GM18499 (cell line): ENCODE results near the gene TRAF3.
"Not testable (repeated sequence)": the region's sequence is repeated elsewhere in the genome, so short reads cannot be mapped to it uniquely, and the experiment has no call there.

Experiments
- ATAC-seq: cut with Tn5 transposase; IDR thresholded peaks from one replicate; pipeline ENCODE4 v1.9.1; 2021; ENCODE audit warnings: moderate number of reproducible peaks; ENCODE audit not compliant: insufficient read depth, unreplicated experiment

The TRAF3 gene

DNA sequence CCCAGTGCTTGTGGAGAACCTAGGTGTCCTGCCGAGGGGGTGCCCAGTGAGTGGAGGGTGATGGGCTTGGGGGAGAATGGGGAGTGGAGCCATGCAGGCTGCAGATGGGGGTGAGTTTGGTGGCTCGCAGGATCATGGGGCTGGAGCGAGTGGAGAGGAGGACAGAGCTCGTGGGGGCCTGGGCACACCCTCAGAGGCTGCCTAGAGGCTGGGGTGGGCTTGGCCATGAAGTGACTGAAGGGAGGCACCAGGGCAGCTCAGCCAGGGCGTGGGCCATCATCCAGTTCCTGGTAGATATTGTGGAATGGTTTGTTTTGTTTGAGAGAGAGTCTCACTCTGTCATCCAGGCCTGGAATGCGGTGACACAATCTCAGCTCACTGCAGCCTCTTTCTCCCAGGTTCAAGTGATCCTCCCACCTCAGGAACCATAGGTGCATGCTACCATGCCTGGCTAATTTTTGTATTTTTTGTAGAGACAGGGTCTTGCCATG is 101.8 kb downstream of the TRAF3 start:
- ATAC-seq, result no peak

DNA sequence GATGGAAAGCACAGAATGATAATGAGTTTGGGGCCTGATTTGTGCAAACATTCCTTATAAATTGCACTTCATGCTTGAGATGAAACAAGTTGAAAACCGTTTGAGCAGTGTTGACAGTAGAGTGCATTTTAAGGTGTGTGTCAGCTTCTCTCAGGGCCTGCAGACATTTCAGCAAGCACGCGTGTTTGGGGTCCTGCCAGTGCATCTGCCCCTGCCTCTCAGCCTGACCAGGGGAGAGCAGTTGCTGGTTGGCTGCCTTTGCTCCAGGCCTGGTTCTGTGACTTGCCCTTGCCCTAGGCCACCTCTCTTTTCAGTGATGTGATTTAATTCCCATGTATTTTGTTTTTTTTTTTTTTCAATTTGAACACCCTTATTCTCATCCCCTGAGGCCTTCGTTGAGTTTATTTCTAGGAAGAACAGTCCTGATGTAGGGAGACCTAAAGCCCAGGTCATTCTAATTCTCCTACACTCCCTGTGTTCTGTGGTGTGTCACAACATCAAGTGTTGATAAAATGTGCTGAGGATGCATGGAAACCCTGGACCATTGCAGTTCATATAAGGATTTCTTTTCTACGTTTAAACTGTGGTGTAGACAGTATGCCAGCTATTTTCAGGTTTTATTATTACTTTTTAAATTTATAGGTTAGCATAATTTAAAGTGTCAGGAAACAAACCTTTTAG is 105.1 kb downstream of the TRAF3 start:
- no peak for ATAC-seq

DNA sequence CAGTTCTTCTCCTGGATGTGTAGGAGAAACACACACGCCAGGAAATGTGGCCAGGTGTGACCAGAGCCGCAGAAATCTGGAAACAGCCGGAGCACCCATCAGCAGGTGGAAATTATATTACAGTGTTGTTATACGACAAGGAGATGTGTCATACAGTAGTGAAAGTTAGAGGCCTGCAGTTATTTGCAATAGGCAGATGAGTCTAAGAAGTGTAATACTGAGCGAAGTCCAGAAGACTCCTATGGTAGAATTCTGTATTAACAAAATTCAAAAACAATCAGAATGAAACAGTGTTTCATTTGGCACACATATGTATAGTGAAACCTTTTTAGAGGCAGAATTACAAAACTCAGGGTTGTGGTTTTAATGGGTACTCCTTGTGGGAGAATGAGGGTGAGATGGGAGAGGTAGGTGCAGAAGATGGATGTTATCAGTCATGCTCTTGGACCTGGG is 105.9 kb downstream of the TRAF3 start:
- no peak for ATAC-seq

DNA sequence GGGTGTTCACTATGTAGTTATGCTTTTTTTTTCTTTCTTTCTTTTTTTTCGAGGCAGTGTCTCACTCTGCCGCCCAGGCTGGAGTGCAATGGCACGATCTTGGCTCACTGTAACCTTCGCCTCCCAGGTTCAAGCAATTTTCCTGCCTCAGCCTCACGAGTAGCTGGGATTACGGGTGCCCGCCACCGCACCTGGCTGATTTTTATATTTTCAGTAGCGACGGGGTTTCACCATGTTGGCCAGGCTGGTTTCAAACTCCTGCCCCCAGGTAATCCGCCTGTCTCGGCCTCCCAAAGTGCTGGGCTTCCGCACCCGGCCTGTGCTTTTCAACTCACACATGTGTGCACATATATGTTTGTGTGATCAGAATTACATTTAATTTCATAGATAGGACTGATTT is 106.3 kb downstream of the TRAF3 start:
- ATAC-seq, result no peak

DNA sequence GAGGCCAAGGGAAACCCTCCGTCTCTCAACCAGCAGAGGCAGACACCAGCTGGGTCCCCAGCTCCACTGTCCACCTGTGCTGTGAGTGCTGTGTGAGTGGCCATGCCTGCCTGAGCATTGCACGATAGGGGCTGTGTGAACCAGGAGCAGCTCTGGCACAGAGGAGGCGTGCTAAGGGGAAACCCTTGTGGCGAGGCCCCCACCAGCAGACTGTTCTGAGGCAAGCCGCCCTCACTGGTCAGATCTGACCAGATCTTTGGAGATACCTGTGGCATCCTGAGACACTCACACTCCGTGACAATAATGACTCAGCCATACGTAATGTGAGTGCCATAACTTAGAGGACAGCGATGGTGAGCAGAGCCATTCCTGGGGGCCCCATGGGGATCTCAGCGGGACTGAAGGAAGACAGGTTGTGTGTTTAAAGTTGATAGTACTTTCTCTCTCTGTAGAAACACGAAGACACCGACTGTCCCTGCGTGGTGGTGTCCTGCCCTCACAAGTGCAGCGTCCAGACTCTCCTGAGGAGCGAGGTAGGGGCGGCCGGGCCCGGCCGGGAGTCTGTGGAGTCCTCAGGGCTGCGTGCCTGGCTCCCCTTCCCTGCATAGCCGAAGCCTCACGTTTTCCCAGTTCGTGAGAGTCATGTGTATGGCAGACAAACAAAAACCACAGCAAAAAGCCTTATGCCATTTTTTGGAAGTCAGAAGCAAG is 108.6 kb downstream of the TRAF3 start:
- ATAC-seq, result no peak

DNA sequence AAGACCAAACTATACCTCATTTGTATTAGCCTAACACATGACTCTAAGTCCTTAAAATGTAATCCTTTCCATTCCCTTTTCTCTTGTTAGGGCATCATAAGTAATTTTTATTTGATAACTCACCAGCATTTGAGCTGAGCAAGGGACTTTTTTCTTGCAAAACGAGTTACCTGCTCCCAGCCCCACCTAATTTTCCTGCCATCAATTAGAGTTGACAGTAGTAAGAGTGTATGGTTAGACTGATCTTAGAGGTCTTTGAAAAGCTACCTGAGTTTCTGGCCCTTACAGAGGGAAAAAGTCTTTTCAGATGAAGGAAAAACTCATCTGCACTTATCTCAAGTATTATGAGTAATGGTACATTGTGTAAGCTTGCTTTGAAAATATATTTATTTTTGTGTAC is 111.5 kb downstream of the TRAF3 start:
- no peak for ATAC-seq

DNA sequence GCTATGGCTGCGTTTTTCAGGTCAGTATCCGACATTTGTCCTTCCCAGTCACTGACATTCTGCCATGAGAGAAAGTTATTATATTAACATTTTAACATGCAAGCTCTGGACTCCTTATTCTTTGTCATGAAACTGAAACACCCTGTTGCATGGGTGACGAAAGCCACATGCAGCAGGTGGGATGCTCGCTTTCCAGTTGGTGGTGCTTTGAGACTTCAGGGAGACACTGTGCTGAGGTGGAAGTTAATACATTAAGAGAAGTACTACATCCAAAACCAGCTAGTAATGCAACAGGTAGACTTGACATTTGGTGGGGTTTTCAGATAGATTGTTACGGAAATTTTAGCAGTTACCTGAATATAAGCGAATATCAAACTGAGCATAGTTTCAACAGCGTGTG is 112.4 kb downstream of the TRAF3 start:
- no peak for ATAC-seq

DNA sequence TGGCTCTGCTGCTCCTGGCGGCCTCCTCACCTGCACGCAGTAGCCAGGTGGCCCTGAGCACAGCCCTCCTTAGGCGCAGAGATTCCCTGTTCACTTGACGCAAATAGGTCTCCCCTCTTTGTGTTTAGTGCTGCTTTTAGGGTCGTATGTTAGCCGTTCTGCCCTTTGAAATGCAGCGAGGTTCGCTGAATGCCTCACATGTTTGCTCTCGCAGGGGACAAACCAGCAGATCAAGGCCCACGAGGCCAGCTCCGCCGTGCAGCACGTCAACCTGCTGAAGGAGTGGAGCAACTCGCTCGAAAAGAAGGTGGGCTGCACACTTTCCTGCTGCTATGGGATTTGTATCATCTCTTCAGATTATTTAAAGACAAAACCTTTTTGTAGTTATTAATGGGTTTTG is 113.9 kb downstream of the TRAF3 start:
- ATAC-seq, result no peak

DNA sequence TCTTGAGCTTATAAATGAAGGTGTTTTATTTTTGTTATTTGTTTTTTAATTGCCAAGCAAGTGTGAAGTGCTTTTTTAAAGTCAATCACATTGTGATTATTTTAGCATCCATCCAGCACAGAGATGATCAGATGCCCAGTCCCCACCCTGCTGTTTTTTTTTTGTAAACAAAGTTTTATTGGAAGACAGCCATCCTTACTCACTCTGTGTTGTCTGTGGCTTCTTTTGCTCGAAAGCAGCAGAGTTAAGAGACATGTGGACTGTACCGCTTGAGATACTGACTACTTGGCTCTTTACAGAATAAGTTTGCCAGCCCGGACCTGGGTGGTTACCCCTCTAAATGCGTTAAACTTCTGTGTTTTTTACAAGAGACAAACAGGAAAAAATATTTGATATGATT is 114.3 kb downstream of the TRAF3 start:
- no peak for ATAC-seq

DNA sequence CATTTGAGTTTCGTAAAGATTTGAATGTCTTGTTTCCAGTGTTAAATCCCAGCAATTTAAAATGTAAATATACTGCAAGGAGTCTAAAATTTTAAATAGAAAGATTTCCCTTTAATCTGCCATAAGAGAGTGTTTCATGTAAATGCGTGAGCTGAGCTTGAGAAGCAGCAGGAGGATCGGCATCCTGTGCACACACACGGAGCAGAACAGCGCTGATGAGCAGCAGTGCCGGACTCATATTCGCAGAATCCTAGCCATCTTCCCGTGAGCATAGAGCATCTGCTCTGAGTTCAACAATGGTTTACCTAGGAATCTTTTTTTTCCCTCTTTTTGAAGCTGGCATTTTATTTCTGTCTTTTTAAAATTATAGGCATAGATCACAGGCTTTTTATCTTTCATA is 115.4 kb downstream of the TRAF3 start:
- ATAC-seq, result no peak

DNA sequence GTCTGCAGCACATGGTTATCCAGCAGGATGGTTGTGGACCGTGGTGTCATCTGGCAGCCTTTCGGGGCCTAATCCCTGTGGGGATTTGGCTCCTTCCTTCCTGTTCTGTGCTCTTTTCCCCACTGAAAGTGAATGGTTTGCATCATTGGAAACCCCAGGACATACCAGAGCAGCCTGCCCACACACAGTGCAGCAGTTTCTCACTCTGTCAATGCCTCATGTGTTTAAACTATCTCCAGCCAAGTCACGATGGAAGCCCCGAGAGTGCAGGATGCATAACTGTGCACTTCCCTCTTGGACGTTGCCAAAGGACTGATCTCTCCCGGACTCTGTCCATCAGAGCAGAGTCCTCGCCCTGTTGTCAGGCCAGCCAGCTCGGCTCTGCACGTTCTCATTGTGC is 116.2 kb downstream of the TRAF3 start:
- no peak for ATAC-seq

DNA sequence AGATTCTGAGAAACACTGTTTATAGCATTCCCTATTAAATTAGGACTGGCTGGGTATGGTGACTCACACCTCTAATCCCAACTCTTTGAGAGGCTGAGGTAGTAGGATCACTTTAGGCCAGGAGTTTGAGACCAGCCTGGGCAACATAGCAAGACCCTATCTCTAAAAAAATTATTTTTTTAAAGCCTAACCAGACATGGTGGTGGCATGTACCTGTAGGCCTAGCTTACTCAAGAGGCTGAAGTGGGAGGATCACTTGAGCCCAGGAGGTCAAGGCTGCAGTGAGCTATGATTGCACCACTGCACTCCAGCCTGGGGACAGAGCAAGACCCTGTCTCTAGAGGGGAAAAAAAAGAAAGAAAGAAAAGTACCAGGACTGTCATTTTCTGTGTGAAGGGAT is 119.5 kb downstream of the TRAF3 start:
- not testable (repeated sequence) for ATAC-seq

DNA sequence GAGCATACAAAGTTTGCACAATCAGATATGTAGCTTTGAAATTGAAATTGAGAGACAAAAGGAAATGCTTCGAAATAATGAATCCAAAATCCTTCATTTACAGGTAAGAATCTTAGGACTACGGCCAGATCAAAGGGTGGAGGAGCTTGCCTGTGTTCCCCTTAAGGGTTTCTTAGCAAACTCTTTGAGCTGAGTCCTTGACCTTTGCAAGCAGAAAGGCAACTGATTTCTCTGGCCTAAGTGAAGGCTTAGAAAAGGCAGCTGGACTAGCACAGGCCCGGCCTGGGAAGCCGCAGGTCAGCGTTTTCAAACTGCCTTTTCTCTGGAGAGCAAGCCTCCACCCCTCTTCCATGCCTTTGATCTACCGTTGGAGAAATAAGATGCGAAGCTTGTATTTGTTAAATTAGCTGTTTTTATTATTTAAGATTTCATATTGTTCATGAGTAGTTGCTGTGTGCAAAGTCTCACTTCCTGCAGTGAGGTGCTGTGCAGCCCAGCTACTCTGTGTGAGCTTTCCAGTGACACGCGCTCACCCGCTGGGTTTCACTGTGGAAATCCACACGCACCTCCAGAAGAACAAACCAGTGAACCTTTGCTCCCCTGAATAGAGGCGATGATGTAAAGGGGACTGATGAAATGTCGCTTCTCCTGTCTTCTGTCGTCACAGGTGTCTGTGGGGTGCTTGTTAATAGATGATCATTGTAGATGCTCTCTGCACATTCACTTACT is 120.2 kb downstream of the TRAF3 start:
- no peak for ATAC-seq

DNA sequence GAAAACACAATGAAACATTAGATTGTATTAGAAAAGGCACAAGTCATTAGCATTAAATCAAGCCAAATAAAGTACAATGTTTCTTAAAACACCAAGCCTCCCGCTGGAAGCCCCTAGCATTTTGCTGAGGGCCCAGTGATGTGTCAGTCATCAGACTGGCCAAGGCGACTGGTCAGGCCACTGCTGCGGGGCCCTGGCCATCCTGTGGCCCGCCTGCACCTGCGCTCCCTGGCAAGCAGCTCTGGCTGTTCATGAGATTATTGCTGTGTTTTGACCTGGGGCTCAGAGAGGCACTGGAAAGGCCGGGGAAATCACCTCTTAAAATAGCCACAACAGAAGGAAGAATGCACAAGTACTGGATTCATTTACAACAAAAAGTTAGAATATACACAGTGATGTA is 121.0 kb downstream of the TRAF3 start:
- no peak for ATAC-seq

DNA sequence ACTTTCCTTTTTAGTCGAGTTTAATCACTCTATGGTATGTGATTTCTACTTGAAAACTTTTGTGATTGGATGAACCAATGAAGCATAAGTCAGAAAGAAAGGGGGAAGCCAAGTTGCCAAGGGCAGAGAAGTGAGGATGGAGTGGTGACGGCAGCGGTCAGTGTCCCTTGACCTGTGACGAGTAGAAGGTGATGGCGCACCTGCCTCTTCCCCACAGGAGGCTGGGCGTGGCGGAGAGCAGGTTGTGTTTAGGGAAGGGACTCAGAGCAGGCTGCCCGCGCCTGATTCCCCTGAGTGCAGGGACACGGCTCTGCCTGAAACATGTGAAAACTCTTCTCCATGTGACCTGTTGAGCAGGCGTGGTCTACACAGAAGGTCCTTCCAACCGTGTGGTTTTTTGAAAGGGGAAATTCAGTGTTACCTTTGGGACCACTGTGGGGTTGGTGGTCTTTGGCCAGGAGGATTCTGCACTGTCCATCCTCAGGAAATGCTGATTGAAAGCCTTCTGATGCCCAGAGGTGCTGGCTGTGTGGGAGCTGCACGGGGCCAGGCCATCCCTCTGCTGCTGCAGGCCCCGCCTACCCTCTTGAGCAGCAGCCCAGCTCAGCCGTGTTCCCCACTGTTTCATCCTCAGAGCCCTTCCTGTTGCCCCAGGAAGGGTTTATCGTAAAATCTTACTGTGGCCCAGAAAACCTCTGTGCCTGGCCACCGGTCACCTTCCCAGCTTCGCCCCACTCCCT is 121.7 kb downstream of the TRAF3 start:
- no peak for ATAC-seq

DNA sequence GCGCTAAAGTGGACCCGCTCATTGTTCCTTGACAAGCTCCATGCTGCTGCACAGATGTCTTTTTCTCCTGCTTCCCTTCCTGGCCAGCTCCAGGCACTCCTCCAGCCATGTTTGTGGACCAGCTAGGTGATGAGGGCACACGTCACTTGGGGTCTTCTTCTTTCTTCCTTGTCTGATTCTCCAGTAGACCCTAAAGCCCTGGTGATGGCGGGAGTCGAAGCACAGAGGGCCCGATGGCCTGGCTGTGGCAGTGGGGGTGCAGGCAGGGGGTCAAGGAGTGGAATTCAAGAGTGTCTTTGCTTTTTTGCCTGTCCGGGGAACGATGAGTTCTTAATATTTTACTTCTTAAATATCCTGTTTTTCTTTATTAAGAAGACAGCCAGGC is 122.3 kb downstream of the TRAF3 start:
- ATAC-seq, result no peak

DNA sequence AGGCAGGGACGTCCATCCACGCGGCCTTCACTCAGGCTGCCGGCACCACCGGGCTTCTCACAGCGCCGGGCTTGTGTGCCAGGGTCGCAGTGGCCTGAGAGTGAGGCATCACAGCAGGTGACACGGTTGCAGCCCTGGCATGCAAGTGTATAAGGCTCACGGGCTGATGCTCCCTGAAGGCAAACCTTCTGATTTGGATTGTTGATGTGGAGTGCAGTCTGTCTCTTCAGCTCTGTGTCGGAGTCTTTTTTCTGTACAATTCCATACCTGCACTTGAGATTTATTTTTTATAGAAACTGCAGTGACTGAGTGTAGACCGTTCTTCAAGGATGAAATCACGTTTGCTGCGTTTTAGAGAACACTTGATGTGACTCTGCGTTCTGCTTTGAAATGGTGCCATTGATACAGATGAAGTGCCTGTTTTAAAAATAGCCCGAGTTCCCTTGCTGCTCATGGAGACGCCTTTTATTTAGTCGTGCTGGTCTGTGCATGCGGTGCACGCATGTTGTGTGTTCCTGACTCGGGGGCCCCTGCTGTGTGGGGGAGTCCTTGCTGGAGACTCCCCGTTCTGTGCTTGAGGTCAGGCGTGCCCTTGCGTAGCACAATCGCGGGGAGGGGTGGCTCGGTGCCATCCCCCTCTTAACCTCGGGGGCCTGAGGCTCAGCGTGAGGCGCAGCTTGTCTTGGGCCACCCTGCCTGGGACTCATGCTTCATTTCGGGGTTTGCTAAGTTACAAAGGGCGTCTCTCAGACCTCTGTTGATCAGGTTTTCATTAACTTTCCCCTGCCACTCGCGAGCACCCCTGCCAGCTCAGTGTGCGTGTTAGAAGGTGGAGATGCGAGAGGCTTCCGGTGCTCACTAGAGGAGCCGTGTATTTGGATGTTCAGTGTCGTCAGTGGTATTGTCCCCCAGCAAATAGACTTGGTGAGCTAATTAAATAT is 123.7 kb downstream of the TRAF3 start:
- ATAC-seq, result no peak

DNA sequence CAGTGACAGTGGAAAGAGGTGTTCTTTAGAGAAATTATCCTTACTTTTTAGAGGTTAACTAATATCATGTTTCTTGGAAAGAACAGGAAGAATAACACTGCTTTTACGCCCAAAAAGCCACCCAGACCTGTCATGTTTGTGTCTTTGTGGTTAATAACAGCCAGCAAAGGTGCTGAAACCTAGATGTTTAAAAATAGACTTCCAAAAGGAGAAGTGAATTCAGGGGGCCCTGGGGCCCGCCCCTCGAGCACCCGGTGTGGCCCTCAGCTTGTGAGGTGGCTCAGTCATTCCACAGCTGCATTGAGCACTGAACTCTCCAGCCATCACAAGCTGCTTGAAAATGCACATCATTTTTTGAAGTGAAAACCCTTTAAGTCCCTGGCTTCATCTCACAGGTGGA is 124.4 kb downstream of the TRAF3 start:
- no peak for ATAC-seq

DNA sequence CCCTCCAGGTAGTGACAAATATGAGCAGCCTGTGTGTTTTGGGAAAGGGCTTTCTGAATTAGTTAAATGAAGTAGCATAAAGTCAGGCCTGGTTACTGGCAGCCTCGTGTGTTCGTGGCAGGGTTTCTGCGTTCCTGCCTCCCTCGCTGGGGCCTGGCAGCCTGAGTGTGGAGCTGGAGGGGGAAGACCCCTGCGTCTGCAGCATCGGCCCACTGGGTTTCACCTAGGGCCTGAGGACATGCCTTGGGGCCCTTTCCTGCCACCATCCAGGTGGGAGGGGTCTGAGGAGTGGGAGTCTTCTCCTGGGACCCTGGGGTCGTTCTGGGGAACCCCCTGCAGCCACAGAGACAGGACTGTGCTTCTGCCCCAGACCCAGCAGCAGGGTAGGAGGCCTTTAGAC is 124.8 kb downstream of the TRAF3 start:
- ATAC-seq, result no peak
